GM12873 (cell line): ENCODE results near the gene CSMD2.

ENCODE experiments used
- TF ChIP-seq, protein P1 (sequence below): IDR thresholded peaks from 2 replicates; pipeline ENCODE4 v1.5.1; 2012; ENCODE audit warnings: low read depth, mild to moderate bottlenecking, moderate library complexity, low read length, control low read depth; ENCODE audit not compliant: insufficient read depth; ENCODE audit errors: missing control alignments

Gene CSMD2

DNA sequence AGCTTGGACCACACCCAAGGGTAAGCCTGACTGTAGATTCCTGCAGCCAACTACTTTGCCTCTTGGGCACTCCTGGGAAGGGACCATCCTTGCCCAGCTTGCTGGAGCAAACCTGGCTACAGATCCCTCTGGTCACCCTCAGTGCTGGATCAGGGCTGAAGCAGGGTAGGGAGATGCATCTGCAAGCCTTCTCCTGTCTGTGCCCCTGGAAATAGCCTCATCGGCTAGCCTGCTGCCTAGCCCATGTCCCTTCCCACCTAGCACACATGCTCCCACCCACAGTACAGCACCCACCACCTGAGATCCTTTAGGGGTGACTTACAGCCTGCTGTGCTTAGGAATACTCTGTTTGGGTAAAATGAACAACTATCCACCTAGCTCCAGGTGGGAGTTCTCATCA, 478.5 kb downstream of the CSMD2 start:
- TF ChIP-seq, protein P1, sequence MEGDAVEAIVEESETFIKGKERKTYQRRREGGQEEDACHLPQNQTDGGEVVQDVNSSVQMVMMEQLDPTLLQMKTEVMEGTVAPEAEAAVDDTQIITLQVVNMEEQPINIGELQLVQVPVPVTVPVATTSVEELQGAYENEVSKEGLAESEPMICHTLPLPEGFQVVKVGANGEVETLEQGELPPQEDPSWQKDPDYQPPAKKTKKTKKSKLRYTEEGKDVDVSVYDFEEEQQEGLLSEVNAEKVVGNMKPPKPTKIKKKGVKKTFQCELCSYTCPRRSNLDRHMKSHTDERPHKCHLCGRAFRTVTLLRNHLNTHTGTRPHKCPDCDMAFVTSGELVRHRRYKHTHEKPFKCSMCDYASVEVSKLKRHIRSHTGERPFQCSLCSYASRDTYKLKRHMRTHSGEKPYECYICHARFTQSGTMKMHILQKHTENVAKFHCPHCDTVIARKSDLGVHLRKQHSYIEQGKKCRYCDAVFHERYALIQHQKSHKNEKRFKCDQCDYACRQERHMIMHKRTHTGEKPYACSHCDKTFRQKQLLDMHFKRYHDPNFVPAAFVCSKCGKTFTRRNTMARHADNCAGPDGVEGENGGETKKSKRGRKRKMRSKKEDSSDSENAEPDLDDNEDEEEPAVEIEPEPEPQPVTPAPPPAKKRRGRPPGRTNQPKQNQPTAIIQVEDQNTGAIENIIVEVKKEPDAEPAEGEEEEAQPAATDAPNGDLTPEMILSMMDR: no peak

DNA sequence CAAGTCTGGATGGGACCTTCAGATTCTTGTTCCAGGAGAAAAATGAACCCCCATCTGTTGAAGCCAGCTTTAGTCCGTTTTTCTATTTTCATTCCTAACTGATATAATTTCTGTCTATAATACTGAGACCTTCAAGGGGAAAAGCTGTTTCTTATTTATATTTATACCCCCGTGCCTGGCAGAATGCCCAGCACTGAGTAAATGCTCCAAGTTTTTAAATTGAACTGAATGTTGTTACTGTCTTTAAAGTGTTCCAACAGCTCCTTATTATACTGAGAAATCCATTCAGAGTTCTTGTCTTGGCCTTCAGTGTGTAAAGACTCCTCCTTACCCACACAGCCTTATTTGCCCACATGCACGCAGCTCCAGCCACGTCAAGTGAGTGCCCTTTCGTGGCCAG, 479.8 kb downstream of the CSMD2 start:
- TF ChIP-seq, protein P1: no peak

DNA sequence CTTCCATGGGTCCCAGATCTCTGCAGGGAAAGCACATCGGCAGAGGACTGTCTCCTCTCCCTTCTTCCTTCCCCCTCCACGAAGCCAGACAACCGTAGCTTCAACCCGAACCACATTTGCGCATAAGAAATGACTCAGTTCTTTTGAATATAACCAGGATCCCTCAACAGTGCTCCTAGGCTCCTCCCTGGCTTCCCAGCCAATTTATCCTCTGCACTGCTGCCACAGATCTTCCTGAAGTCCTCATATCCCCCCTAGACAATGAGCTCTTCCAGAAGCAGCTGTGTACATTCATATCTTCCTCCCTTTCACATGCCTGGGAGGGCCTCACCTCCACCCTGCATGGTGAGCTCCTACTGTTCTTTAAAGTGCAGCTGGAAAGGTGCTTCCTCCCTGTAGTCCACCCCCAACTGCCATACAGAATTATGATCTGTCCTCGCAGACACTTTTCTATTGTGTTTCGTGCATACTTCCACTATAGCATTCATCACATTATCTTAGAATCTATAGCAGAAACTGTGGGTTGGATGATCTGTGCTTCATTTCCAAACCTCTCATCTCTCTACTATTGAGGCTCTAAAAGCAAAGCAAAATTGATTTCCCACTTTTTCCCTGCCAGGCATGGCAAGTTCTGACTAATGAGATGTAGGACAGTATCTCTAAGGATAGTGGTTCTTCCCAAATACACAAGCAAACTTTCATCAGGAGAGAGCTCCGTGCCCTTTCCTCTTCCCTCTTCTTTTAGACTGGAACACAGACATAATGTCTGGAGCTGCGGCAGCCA, 480.4 kb downstream of the CSMD2 start:
- TF ChIP-seq, protein P1: no peak

DNA sequence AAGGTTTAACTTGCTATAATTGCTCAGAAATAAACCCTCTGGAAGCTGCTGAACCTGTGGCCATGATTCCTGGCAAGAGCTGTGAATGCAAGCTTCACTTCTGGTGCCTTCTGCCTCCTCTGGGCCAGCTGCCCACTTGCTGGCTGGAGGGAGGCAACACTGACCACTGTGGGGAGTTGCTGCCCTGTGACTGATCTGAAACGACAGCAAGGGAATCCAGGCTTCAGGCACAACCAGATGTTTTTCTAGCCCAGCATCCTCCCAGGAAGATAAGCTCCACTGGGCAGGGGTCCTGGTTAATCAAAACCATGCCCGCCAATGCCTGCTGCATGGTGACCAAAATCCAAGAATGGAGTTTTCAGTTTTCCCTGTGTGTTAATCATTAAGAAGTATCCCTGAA, 481.1 kb downstream of the CSMD2 start:
- TF ChIP-seq, protein P1: no peak

DNA sequence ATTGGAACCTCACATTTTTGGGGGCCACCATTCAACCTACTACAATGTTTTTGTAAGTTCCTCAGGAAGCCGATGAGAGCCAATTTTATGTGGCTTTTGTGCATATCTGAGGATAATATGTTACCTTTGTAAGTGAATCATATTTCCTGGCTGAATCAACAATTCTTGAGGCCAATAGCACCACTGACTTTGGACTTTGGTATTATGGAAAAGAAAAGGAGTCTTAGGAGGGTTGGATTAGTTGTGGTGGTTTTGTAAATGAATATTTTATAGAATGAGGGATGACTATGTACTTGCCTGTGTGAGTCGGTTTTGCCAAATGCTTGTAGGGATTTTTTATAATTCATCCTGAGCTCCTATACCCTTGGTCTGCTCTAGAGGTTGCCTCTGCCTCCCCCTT, 482.7 kb downstream of the CSMD2 start:
- TF ChIP-seq, protein P1: no peak

DNA sequence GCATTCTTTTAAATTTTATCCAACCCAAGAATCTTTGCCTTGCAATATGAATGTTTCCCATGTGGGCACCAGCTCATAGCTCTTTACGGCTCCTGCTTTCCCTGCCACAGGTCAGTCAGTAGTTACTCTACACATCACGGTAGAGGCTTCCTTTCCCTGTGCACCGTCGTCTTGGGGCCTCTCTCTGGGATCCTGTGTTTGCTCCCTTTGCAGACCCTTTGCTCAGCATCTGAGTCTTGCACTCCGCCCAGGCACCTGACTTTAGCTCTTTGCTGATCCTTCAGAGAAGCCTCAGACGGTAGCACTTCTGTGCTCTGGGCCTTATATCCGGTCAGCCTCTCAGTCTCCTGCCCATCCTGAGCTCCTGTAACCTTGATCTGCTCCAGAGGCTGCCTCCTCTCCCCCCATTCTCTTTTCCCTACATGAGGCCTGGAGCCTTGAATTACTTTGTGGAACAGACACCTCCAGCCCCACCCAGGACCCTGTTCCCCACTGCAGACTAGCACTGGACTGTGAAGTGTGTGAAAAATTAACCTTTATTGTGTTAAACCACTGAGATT, 484.7 kb downstream of the CSMD2 start:
- TF ChIP-seq, protein P1: no peak

DNA sequence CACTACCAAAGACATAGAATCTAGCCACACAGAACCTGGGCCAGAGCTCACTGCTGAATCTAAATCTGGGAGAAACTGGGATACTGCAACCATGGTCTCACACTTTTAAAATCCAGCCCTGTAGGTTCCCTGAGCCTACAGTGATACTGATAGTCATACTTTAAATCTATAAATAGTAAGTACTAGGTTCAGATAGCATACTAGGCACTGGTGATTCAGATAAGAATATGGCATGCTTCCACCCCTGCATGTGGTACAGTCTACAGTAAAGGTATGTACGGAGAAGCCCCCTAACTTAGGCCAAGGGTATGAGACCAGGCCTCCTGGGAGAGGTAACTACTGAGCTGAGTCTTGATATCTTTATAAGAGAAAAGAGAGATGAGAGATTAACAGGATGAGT, 494.5 kb downstream of the CSMD2 start:
- TF ChIP-seq, protein P1: no peak
